GM21390 (cell line): Measurements from ENCODE around the gene PPL.
A peak's percentile ranks its signal among the peaks of the same experiment; 100 is the strongest.

Experiments
- ATAC-seq: cut with Tn5 transposase; IDR thresholded peaks from one replicate; pipeline ENCODE4 v1.9.1; 2021; ENCODE audit not compliant: unreplicated experiment

The PPL gene

DNA sequence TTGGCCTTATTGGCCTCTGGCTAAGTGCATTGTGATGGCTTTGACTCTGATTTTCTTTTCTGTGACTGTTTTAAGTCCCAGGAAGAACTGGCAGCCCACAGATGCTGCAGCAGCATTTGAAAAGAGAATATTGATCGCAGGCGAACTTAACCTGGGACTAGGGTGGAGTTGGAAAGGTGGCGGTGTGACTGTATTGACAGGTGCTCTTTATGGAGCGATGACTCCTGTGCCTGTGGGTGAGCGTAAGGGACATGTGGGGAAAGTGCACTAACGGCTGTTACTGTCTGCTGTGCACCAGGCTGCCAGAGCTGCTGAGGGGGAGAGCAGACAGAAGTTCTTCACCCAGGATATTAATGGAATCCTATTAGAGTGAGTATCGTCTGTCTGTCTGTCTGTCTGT, 68.4 kb downstream of the PPL start:
- no peak for ATAC-seq

DNA sequence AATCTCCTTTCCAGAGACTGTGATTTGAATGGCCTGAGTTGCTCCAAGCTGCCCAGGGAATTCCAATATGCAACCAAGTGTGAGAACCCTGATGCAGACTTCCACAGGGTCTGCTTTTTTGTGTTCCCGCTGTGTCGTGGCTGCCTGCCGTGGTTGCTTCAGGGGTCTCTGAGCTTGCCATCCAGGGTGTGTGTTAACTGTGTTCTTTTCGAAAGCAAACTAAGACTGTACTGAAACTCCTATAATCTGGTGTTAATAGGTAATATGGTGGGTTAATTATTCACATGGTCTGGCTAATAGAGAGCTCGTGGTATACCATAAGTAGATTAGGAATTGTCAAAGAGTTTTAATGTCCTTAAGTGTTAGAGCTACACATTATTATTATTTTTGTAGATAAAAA, 68.9 kb downstream of the PPL start:
- ATAC-seq, result no peak

DNA sequence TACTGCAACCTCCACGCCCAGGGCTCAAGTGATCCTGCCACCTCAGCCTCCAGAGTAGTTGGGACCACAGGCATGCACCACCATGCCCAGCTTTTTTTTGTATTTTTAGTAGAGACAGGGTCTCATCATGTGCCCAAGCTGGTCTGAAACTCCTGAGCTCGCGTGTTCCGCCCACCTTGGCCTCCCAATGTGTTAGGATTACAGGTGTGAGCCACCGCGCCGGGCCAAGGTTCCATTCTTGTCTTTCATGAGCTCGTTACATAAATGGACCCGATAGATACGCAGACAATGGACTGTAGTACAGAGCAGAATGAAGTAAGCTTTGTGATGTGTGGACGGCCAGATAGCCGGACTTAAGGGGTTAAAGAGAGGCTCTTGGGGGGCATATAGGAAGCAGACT, 70.4 kb downstream of the PPL start:
- no peak for ATAC-seq

DNA sequence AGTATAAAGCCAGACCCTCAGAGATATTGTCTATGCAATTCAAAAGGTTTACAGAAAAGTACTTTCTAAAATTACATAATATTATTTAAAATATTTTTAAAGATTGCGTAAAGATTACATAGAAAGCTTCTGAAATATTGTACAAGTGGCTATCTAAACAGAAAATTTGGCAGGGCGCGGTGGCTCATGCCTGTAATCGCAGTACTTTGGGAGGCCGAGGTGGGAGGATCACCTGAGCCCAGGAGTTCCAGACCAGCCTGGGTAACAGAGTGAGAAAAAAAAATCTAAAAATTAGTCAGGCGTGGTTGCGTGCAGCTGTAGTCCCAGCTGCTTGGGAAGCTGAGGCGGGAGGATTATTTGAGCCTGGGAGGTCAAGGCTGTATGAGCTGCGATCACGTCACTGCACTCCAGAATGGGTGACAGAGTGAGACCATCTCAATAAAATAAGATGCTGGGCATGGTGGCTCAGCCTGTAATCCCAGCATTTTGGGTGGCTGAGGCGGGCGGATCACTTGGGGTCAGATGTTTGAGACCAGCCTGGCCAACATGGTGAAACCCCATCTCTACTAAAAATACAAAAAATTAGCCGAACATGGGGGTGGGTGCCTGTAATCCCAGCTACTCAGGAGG, 71.6 kb downstream of the PPL start:
- no peak for ATAC-seq

GRCh38 chr16:4864728-4865127, 72.2 kb downstream of the PPL start:
- ATAC-seq, result no peak

DNA sequence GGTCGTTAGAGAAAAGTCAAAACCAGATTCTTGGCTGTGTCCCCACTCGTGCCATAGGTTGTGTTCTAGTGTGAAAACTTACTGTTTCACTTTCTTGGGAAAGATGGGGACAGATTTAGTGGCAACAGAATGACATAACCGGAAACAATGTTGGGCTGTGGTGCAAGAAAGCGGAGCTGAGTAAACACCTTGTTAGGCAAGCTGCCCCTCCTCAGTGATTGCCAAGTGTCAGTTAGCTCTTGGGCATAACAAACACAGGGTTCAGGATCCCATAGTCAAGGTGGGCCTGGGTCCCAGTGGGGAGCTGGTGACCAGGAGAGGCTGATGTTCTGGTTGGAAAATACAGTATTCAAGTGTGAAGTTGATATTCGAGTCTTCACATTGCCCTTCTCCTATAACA, 74.3 kb downstream of the PPL start:
- ATAC-seq, result no peak

DNA sequence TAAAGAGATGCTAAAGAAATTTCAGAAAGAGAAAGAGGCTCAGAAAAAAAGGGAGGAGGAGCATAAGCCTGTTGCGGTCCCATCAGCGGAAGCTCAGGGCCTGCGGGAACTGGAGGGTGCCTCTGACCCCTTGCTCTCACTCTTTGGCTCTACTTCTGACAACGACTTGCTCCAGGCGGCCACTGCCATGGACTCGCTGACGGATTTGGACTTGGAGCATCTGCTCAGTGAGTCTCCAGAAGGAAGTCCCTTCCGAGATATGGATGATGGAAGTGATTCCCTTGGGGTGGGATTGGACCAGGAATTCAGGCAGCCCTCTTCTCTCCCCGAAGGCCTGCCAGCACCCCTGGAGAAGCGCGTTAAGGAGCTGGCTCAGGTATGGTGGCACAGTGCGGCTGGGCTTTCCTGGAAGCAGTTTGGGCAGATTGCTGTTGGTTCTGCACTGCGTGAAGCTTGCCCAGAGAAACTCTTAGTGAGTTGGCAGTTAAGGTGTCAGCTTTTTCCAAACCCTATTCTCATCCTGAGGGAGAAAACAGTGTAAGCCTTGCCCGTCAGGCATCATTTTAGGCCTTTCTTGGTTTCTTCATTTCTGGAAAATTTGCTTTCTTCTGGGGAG, 76.1 kb downstream of the PPL start:
- ATAC-seq, result no peak

- ATAC-seq, result no peak
Measured at GRCh38 chr16:4859900-4860255, 77.1 kb downstream of the PPL start.

- ATAC-seq, result no peak
Measured at GRCh38 chr16:4859190-4859899, 77.6 kb downstream of the PPL start.

- ATAC-seq, result no peak
Measured at GRCh38 chr16:4855804-4856203, 81.1 kb downstream of the PPL start.

GRCh38 chr16:4855371-4855770, 81.6 kb downstream of the PPL start:
- ATAC-seq, result no peak

GRCh38 chr16:4852221-4852872, 84.6 kb downstream of the PPL start:
- ATAC-seq, result no peak

- no peak for ATAC-seq
Measured at GRCh38 chr16:4850211-4850610, 86.7 kb downstream of the PPL start.

GRCh38 chr16:4847774-4848587, 89.0 kb downstream of the PPL start:
- ATAC-seq, result peak; percentile 32

DNA sequence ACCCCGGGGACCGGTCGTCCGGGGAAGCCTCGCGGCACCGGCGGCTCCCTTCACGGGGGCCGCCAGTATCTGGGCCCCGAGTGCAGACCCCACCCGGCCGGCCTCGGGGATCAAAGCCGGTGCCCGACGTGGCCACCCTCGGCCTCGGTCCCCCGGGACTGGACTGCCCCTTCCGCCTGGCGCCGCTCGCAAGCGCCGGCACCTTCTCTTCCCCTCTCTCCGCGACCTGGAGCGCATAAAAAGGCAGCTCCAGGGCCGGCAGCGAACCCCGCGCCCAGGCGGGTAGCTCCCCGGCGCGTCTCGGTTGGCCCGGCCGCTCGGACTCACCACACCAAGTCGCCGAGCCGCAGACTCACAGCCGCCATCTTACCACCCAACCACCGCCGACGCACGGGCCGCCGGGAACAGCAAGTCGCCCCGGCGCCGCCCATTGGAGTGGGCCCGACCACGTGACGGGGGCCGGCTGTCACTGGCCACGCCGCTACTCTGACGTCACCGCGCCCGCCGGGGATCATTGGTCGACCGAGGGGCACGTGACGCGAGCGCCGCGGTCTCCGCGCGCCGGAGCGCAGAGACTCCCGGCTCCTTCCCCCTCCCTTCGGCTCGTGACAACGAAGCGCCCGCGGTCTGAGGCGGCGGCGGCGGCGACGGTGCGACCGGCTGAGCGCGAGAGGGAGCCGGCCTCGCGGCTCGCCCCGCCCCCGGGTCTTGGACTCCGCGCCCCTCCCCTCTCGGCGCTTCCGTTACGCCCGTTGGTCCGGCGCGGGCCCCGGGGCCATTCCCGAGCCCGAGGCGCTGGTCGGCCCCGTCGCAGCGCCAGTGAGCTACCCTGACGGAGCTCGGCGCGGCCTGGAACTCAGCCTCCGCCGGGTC, 89.8 kb downstream of the PPL start, which contains the start of the genes GLYR1 and UBN1:
GLYR1 (minus strand) TSS at position 388 of the 873 bp plus-strand sequence; CDS start at position 365, 23 bp downstream.
UBN1 (plus strand) TSS at position 581 of the 873 bp plus-strand sequence. CDS start 5,437 bp downstream, outside the sequence.
- peak; percentile 86 for ATAC-seq

GRCh38 chr16:4846503-4846900, 90.4 kb downstream of the PPL start:
- peak; percentile 11 for ATAC-seq

DNA sequence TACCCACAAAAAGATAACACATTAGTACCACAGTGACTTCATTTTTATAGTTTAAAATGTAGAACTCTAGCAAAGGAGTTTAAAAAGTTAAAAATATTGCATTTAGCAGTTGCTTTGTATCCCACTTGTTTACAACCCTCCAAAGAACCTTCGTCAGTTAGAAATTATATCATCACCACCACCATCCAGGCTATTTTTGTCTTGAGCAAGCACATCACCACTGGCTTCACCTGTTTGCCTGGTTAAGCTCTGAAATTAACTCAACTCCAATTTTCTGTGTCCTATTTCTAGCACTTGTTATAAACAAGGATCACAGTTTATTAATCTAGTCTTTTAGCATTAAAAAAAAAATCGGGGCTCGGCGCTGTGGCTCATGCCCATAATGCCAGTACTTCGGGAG, 96.0 kb downstream of the PPL start:
- ATAC-seq, result no peak

DNA sequence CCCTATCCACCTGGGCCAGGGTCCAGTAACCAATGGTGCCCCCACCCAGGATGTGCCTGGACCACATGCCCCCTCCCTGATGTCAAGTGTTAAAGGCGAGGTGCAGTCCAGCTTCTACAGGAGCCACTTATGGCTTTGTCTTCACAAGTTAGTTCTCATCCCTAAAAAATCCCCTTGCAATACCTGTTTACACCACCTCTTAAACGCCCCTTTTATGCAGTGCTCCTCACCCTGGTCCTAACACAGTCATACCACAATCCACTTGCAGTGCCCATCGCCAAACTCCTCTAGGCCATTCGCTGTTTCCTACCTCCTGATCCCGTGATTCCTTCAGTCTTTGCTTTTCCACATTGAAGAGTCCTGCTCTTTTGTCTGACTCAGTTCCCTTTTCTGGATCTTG, 97.0 kb downstream of the PPL start:
- no peak for ATAC-seq

DNA sequence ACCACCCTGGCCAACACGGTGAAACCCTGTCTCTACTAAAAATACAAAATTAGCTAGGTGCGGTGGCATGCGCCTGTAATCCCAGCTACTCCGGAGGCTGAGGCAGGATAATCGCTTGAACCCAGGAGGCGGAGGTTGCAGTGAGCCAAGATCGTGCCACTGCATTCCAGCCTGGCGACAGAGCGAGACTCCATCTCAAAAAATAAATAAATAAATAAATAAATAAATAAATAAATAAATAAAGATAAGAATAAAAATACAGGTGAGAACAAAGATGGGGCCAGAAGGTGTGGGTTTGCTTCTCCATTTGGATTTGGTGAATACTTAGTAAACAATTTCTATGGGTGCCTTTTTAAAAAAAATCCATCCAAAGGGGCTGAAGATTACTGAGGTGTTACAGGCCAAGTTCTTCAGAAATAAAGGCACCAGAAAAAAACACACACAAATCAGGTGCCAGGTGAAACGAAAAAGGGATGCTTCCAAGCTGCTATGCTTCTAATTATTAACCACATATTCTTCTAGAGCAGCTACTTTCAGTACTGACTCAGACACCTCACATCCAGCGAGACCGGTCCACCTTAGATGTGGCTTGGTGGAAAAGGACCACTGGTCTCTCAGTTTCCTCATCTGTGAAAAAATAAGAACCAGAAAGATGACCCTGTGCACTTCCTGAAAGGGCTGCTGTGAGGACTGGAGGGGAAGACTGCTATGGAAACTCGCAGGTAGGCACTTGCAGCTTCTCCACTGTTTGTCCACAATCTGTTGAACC, 99.0 kb downstream of the PPL start:
- ATAC-seq, result no peak
